Measurements from ENCODE around the gene LHX3.

The LHX3 gene

DNA sequence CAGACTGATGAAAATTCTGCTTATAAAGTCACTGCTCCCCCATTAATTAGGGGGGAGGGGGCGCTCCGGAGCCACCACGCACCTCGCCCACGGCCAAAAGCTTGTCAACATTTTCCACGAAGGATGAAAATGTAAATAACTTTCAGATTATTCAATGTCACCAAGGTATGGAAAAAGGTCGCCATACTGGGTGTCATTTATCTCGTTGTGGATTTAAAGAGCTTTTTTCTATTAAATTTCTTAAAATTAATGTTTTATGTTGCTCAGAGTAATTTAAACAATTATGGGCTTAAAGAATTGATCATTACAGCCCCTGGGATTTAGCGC is 13.0 kb downstream of the LHX3 start:
- no peak for DNase-seq

DNA sequence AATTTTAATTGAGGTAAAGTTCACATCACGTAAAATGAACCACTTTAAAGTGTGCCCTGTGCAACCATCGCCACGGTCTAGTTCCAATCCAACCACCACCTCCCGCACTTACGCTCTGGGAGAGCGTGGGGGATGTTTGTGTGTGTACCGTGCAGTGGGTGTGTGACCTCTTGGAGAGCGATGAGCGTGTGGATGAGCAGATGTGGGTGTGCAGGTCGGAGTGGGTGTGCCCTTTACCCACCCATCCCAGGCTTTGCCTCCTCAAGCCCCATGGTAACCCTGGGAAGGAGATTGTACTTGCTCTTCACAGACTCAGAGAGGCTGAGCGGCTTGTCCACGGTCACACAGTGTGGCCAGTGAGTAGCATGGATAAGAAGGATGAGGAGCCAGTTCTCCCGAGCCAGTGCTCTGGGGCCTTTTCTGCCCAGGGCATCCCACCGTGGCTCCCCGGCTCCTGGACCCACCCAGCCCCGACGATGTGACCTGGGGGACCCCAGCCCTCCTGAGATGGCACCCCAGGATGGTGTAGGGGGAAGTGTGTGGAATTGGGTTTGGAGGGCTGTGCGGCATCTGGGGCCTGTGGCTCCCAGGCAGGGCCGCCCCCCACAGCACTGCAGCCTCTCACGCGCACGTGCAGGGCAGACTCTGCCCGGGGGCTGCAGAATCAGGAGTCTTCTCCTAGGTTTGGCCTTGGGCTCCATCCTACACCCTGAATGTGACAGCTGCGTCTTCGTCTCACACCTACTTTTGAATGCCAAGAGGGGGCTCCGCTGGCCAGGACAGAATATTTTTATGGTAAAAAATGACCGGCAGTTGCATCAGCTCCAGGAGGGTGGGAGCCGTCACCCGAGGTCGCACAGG is 13.6 kb downstream of the LHX3 start:
- no peak for DNase-seq

DNA sequence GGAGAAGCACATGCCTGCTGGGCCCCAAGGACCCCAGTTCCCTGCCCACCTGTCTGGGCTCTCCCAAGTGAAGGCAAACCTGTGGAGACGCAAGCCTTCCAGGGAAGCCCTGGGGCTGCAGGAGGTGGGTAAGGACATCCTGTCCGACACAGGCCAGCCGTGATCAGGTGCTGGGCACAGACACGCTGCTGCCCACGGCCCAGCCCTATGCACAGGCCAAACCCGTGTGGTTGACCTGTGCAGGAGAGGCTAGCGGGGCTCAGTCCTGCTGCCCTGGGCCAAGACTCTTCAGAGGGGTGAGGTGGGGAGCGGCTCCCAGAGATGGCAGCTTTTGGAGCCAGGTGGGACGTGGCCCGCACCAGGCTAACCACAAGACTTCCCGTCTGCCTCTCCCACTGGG is 14.3 kb downstream of the LHX3 start:
- no peak for DNase-seq

- DNase-seq: no peak
These were observed 14.7 kb downstream of the LHX3 start for GRCh38 chr9:136190237-136190601.

DNA sequence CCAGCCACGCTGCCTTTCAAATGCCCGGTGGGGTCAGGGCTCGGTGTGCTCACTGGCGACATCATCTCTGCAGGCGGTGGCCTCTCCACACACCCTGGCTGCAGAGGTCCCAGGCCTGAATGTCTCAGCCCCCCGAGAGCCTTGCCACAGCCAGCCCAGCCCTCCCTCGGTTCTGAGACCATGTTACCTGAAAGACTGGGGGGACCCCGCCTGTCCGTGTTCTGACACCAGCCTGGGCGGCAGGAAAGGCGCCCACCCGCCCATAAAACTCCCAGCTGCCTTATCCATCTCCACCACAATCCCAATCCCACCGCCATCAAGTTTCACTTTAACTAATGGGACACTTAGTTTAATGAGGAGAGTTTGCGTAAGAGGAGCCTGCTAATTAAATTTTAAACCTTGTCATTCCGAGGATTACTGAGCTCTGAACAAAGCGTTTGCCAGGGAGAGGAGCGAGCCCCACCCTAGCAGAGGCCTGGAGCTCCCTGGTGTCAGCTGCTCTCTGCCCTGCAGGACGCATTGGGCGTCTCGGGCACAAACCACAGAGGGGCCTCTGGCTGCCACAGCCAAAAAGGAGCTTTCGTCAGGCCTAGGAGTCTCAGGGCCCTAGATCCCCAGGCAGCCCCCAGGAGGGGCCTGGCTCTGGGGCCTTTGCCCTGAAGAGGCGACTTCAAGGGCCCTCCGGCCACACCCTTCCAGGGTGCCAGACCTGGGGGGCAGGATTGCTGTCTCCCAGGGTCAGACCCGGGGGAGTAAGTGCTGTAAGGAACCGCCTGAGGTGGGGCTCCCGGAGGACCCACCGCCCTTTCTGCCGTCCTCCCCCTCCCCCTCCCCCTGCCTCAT is 15.3 kb downstream of the LHX3 start:
- no peak for DNase-seq

- no peak for DNase-seq
These were observed 17.0 kb downstream of the LHX3 start for GRCh38 chr9:136187683-136188586.

DNA sequence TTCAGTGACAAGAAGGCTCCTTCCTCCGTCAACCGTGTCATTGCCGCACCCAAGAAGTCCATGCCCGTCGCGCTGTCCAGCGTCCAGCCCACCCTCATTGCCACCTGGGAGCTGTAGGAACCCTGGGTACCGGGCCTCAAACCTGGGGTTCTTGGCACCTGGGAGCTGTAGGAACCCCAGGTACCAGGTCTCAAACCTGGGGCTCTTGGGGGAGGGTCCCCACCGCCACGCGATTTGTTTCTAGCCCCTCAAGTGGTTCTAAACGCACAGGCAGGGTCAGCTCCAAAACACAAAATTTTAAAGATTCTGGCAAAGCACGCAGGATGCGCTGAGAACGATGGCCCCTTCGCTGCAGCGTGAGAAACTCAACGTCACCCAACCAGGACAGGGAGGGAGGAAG is 17.7 kb downstream of the LHX3 start:
- DNase-seq: no peak

DNA sequence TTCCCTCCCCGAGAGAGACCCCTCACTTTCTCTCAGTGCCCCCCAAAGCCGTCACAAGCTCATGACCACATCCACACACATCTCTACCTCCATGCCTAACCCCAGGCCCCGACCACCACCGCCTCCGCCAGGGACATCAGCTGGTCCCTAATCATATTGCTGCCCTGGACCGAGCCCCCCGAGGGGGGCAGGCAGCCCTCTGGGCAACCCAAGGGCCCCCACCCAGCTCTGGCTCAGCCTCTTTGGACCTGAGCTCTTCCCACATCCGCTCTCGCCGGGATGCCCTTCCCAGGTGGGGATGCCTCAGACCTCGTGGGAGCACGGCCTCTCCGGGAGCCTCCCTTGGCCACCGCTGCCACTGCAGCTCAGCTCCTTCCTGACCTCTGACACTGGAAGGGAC is 18.5 kb downstream of the LHX3 start:
- no peak for DNase-seq

GRCh38 chr9:136185596-136186366 is 19.1 kb downstream of the LHX3 start:
- DNase-seq: no peak

DNA sequence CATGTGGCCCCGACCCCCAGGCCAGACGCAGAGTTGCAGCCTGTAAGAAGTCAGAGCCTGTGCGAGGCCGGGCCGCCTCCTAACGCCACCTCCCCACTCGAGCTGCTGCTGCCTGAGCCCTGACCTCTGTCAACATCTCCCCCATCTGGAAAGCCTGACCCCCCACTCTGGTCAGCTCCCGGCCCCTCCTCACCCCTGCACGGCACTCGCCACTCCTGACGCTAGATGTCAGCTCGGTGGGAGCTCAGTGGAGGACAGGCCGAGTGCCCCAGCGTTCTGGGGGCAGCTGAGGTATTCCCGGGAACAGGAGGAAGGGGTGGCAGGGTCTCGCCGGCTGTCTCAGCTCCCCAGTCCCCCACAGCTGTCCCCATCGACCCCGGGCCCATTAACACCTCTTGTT is 19.9 kb downstream of the LHX3 start:
- no peak for DNase-seq

DNA sequence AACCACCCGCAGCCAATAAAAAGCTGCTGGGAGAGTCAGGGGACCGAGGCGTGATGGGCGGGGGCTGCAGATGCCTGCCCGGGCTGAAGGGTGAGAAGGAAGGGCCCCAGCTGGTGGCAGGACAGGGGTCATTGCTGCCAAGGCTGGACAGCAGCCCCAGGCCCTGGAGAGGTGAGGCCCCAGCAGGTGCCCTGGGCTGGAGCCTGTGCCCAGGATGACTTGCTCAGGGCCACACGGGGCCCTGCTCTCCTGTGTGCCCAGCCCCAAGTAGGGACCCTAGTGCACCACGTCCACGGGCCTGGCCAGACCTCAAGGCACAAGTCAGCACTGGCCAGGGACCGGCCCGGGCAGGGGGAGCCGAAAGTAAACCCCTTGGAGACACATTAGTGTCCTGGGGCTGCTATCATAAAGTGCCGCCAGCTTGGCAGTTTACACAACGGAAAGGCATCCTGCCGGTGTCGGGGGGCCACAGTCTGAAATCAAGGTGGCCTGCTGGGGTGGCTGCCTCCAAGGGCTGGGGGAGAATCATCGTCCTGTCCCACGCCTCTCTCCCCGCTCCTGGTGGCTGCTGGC is 22.0 kb downstream of the LHX3 start:
- no peak for DNase-seq

- DNase-seq: no peak
These were observed 22.5 kb downstream of the LHX3 start for GRCh38 chr9:136182420-136182787.

GRCh38 chr9:136181784-136182419 is 23.0 kb downstream of the LHX3 start:
- no peak for DNase-seq

DNA sequence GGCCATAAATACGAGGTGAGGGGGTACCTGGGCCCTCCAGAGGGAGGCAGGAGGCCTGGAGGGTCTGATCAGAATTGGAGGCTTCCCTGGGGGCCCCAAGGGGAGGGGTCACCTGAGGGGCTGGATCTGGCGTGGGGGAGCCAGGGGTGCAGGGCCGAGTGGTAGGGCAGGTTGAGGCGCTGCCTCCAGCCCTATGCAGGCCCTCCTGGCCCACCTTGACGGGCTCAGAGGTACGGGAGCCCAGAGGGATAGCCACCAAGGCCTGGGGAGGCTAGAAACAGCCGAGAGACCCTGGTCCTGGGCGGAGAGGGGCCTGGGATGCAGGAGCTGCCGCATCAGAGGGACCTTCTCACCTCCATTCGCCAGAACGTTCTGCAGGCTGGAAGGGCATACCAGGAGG is 24.3 kb downstream of the LHX3 start:
- no peak for DNase-seq

DNA sequence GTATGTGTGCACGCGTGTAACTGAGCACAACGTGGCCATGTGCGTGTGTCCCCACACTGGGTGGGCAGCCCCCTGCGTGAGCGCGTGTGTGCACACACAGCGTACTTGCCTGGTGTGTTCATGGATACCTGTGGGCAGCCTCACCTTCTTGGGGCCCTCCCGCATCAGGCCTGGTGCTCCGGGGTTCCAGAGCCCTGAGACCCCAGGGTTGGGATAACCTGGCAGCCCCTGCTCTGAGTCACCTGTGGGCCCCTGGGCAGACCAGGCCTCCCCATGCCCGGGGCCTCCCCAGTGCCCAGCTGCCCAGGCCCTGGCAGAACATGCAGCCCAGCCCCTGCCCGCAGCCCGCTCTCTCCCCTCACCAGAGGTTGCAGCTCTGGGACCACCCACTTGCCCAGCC is 25.2 kb downstream of the LHX3 start:
- no peak for DNase-seq

- no peak for DNase-seq
These were observed 25.8 kb downstream of the LHX3 start for GRCh38 chr9:136179101-136179616.

DNA sequence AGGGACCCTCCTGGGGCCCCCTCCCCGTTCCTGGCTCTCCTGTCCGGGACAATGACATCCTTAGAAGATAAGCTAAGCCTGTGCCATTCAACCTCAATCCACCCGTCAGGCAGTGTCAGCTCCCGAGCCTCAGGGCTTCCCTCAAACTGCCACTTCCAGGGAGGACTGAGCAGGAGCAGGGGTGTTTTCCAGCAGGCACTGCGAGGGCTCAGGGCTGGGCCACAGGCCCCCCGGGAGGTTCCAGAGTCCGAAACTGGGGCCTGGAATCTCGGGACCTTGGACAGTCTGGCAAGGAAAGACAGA is 26.2 kb downstream of the LHX3 start:
- no peak for DNase-seq

DNA sequence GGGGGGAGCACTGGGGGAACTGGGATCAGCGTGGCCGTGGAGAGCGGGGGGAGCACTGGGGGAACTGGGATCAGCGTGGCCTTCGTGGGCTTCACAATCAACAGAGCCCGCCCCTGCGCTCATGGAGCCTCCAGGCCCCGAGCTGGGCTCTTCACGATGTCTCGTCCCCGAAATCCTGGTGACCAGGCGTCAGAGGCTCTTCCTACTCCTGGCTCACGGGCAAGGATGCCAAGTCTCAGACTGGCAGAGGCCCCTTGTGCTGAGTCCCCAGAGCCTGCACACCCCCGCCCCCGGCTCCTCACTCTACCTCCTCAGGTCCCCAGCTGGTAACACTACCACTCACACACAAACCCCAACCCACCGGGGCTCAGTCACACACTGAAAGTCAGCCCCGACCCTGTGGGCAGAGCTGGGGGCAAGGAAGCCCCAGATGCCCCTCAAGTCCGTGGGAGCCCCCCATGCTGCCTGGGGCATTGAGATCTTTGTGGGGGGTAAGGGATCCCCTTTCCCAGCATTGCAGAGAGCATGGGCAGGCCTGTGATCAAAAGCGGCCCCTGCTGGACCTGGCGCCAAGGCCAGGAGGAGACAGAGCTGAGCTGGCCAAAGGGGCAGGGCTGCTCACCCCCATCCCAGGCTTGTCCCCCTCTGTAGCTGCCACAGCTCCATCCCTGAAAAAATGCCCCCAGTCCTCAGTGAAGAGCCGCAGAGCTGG is 26.7 kb downstream of the LHX3 start:
- DNase-seq: no peak

DNA sequence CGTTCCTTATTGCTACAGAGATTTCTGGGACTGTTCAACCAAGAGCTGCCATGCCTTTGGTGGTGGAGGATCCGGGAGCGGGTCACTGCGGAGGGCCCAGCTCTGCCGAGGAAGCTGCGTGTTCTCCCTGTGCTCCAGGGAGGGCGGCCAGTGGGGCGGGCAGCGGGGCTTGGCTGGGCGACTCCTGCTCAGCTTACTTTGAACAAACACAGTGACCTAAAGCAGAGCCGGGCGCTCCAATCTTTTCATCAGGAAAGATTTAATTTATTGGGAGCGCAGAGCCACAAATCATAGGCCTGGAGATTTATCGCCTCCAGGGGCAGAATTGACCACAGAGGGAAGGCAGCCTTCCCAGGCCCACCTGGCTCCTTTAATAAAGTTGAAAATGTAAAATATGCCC is 27.7 kb downstream of the LHX3 start:
- no peak for DNase-seq

DNA sequence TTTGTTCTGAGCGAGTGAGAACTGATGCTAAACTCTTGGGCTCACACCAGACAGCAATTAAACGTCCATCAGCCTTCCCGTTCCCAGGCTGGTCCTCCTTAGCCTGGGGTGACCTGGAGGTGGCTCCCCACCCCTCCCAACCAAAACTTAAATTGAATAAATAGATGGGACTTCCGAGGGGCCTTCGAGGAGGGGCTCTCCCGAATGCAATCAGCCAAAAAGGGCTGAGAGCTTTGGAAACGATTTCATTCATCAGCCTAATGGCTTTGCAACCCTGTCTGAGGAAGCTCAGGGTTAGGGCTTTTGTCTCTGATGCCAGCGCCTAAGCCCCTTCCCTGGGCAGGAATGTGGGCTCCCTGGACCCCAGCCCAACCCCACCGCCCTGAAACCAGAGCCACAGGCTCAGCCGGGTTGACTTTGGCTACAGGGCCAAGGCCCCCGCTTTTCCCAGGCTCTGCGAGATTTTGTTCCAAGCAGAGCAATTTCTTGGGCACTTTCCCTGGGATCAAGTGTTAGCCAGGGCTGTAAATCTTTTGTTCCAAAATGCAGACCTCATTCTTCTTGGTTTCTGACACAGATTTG is 29.2 kb downstream of the LHX3 start:
- DNase-seq: no peak
